Measurements from ENCODE around the gene FUT7. TPM values are rescaled to one million over a fixed set of nuclear protein-coding genes. Genes with fewer than 3 reads are reported as not detected.

The FUT7 gene
- total and polyA plus RNA-seq, 2 of the 8 experiments (the other 6 are each of a cell fraction or from before 2014, with no cell fraction given) = not detected

GRCh38 chr9:137014776-137015539 lies 16.9 kb downstream of the FUT7 start:
- H3K27ac ChIP-seq (ENCODE audit: low read depth, low read length) = no peak overlapping the region
- CTCF ChIA-PET (ENCODE audit: partially characterized antibody) = interaction anchor here (1.0 to 2.8 kb wide), 7 partner anchors 10 to 67 kb away, joined by 3 to 11 read pairs (median 5); no protein-coding TSS in a partner anchor

More at GRCh38 chr9:137014776-137015539, 16.9 kb downstream of the FUT7 start:
- Histone ChIP-seq H2BK20ac (ENCODE audit: low read length) (no peak overlapping the region), H3K27me3 (replicated peaks in 1 of 4; ENCODE audit: control insufficient read depth in 3 of 4, extremely low read depth in 1 of 4, insufficient read depth in 3 of 4, low read length in 3 of 4) (no peaks in the 10 kb centered on the region; a peak in 1 of 7 replicates), H3K4me2 (ENCODE audit: insufficient read depth in 1 of 2, low read depth in 2 of 2, low read length in 2 of 2) (no peak overlapping the region), H3K79me1 (ENCODE audit: low read depth, low read length) (no peaks in the 10 kb centered on the region), H3K4ac (replicated peaks; ENCODE audit: insufficient read length, low read depth, low read length) (no peak overlapping the region), H3K79me2 (ENCODE audit: control insufficient read depth in 1 of 2, insufficient read depth in 2 of 2, low read length in 2 of 2) (no peaks in the 10 kb centered on the region), H3K56ac (replicated peaks; ENCODE audit: insufficient read length, low read depth, low read length) (no peak overlapping the region), H2BK12ac (ENCODE audit: low read depth, low read length) (no peak overlapping the region), H3K18ac (ENCODE audit: extremely low read depth, low read length) (no peak overlapping the region), H4K5ac (ENCODE audit: insufficient read length, low read depth, low read length) (no peak overlapping the region), H4K8ac (ENCODE audit: extremely low read depth, insufficient read depth, low read length) (no peak overlapping the region), H2BK15ac (ENCODE audit: low read length) (no peak overlapping the region), H2BK5ac (ENCODE audit: low read depth, low read length) (no peak overlapping the region), H3K36me3 (ENCODE audit: control insufficient read depth in 2 of 4, insufficient read depth in 4 of 4, low read length in 3 of 4) (peaks cover 0 to 13% (median 0%) of the 10 kb centered on the region in 4 experiments; a peak in 1 of 8 replicates), H2BK120ac (replicated peaks; ENCODE audit: low read depth, low read length) (no peak overlapping the region), H2AK5ac (ENCODE audit: low read depth, low read length) (no peak overlapping the region), H4K20me1 (replicated peaks in 1 of 2; ENCODE audit: control insufficient read depth in 1 of 2, insufficient read depth in 2 of 2, low read length in 2 of 2) (no peaks in the 10 kb centered on the region), H3K9ac (replicated peaks in 1 of 4; ENCODE audit: extremely low read depth in 1 of 4, low read depth in 3 of 4, low read length in 3 of 4) (no peak overlapping the region), H3K9me3 (ENCODE audit: insufficient read depth in 2 of 2, low read depth in 1 of 2, low read length in 1 of 2) (peaks cover 0 to 27% of the 10 kb centered on the region in 2 experiments; a peak in 2 of 4 replicates), H3K14ac (ENCODE audit: insufficient read length) (no peak overlapping the region), H3K4me3 (ENCODE audit: extremely low read depth in 1 of 4, insufficient read depth in 2 of 4, low read depth in 3 of 4, low read length in 4 of 4) (no peak overlapping the region), H3K23ac (ENCODE audit: insufficient read length) (no peak overlapping the region), H3K23me2 (ENCODE audit: low read depth, low read length) (no peaks in the 10 kb centered on the region; the same call in 1 of the 2 replicates), H2AFZ (ENCODE audit: low read length) (no peak overlapping the region), H4K91ac (replicated peaks; ENCODE audit: insufficient read length, low read length) (no peak overlapping the region), H3K4me1 (replicated peaks in 1 of 4; ENCODE audit: control insufficient read depth in 3 of 4, insufficient read depth in 4 of 4, low read length in 3 of 4) (peaks cover 0 to 7% (median under 1%) of the 10 kb centered on the region in 4 experiments; a peak in 2 of 7 replicates)
- FAIRE-seq (no peak), DNase-seq (ENCODE audit: low read depth in 1 of 2, low spot score in 2 of 2) (no peak)
- POLR2A ChIA-PET (ENCODE audit: partially characterized antibody) = no interaction called here
- TF ChIP-seq NANOG (IDR thresholded peaks at IDR 0.05; ENCODE audit: insufficient read depth, low read depth, low read length, poor library complexity, severe bottlenecking) (no peak), RNF2 (IDR thresholded peaks at IDR 0.05; ENCODE audit: borderline replicate concordance, low read depth, low read length, missing control alignments, poor library complexity, severe bottlenecking) (no peak), CTBP2 (IDR thresholded peaks at IDR 0.05; ENCODE audit: borderline replicate concordance, insufficient read depth, insufficient read length, low read length) (no peak), ZNF274 (IDR thresholded peaks at IDR 0.05; ENCODE audit: borderline replicate concordance, extremely low read depth, low read length) (no peak)
- WGBS, 2 experiments (ENCODE audit: extremely low coverage in 1 of 2, insufficient coverage in 1 of 2, insufficient read length in 1 of 2, insufficient replicate concordance in 2 of 2, low coverage in 1 of 2, low lambda C conversion rate in 2 of 2, missing lambda C conversion rate in 1 of 2) = 92% methylated on average over 36 of the region's 36 CpGs; no CpG with 5 or more reads in 1 of the 2 experiments
